CD4-positive, alpha-beta T cell (primary cell): ENCODE data around the gene HELQ. TPM values are rescaled to one million over a fixed set of nuclear protein-coding genes. Genes with fewer than 3 reads are reported as not detected.

Experiments used
- ATAC-seq: fragments of 200-7000 bp; cut with Tn5 transposase; one replicate; pipeline ENCODE4 v1.10.0; 2022; ENCODE audit warnings: mild to moderate bottlenecking; ENCODE audit not compliant: poor library complexity
- CTCF ChIA-PET: fragments of 350-600 bp; sonication (Branson Sonifier 250); formaldehyde crosslinking; loops from one replicate; lab custom pipeline; 2021; ENCODE audit warnings: antibody characterized with exemption, inconsistent platforms; lab: Charles Lee
- POLR2A ChIA-PET: fragments of 350-600 bp; sonication (Branson Sonifier 250); formaldehyde crosslinking; loops from one replicate; lab custom pipeline; 2021; ENCODE audit warnings: antibody characterized with exemption, inconsistent platforms; lab: Charles Lee
- DNase-seq, 14 experiments: peaks; one replicate each; pipeline ENCODE4 v3.0.0-alpha.2; 2013 to 2020; ENCODE audit warnings: mixed read lengths in 2 of 14
- H3K27ac ChIP-seq, 2 donors: one replicate each; pipeline versions ENCODE4 v1.5.1 to v1.7.0; 2013; ENCODE audit warnings: low read length in 2 of 2, low read depth in 1 of 2, mild to moderate bottlenecking in 1 of 2
- H3K27me3 ChIP-seq, 2 experiments: 1 replicate in 1 of 2; 2 replicates in 1 of 2; pipeline versions ENCODE4 v1.6.1 to v1.7.0; 2013; ENCODE audit warnings: low read length in 2 of 2, control low read depth in 1 of 2, mild to moderate bottlenecking in 1 of 2, moderate library complexity in 1 of 2; ENCODE audit not compliant: insufficient read depth in 2 of 2, control insufficient read depth in 1 of 2
- H3K36me3 ChIP-seq: one replicate; pipeline ENCODE4 v1.6.1; 2013; ENCODE audit warnings: low read length, control low read depth; ENCODE audit not compliant: insufficient read depth
- H3K4me1 ChIP-seq: one replicate; pipeline ENCODE4 v1.6.1; 2013; ENCODE audit warnings: low read length, control low read depth; ENCODE audit not compliant: insufficient read depth
- H3K4me3 ChIP-seq: one replicate; pipeline ENCODE4 v1.5.1; 2013; ENCODE audit warnings: mild to moderate bottlenecking, low read length, moderate library complexity
- H3K9me3 ChIP-seq, 2 experiments: 1 replicate in 1 of 2; 2 replicates in 1 of 2; pipeline versions ENCODE4 v1.6.1 to v1.7.0; 2013; ENCODE audit warnings: low read length in 2 of 2, mild to moderate bottlenecking in 2 of 2, control low read depth in 1 of 2, moderate library complexity in 1 of 2; ENCODE audit not compliant: control insufficient read depth in 1 of 2, insufficient read depth in 1 of 2
- H3K27ac Mint-ChIP-seq: one replicate; pipeline ENCODE4 v1.8.0; 2020; ENCODE audit warnings: mixed read lengths
- H3K27me3 Mint-ChIP-seq: one replicate; pipeline ENCODE4 v1.8.0; 2021; ENCODE audit warnings: mixed read lengths
- H3K36me3 Mint-ChIP-seq: one replicate; pipeline ENCODE4 v1.8.0; 2021; ENCODE audit warnings: low read depth, mixed read lengths
- H3K4me1 Mint-ChIP-seq: one replicate; pipeline ENCODE4 v1.8.0; 2021; ENCODE audit warnings: low read depth, mixed read lengths
- H3K4me3 Mint-ChIP-seq: one replicate; pipeline ENCODE4 v1.8.0; 2020; ENCODE audit warnings: mild to moderate bottlenecking, mixed read lengths
- H3K9me3 Mint-ChIP-seq: one replicate; pipeline ENCODE4 v1.8.0; 2020; ENCODE audit warnings: mixed read lengths
- intact Hi-C, 2 experiments: fragments of 100-400 bp; cut with DNase I in 1 of 2; cut with micrococcal nuclease in 1 of 2; formaldehyde crosslinking; loops; one replicate each; pipeline versions ENCODE4 v1.15.1 to v1.9.0; 2023 to 2025; cut with DNase I, micrococcal nuclease
- polyA plus RNA-seq, 2 donors: library from polyadenylated mRNA; unstranded; fragments of 120-200 nt; gene quantifications; one replicate each; pipeline ENCODE4 v1.2.1, GENCODE V29; 2013
- total RNA-seq, 174 experiments: library from RNA in 2 of 174; stranded (reverse) in 2 of 174; gene quantifications; one replicate each; pipeline ENCODE4 v1.2.3 and lab custom pipeline; 2021 to 2026
- TF ChIP-seq, protein P1 (sequence below): fragments of 200-600 bp; IDR thresholded peaks from one replicate; pipeline ENCODE4 v1.8.0; 2022; ENCODE audit warnings: antibody characterized with exemption, mild to moderate bottlenecking

The HELQ gene, protein sequence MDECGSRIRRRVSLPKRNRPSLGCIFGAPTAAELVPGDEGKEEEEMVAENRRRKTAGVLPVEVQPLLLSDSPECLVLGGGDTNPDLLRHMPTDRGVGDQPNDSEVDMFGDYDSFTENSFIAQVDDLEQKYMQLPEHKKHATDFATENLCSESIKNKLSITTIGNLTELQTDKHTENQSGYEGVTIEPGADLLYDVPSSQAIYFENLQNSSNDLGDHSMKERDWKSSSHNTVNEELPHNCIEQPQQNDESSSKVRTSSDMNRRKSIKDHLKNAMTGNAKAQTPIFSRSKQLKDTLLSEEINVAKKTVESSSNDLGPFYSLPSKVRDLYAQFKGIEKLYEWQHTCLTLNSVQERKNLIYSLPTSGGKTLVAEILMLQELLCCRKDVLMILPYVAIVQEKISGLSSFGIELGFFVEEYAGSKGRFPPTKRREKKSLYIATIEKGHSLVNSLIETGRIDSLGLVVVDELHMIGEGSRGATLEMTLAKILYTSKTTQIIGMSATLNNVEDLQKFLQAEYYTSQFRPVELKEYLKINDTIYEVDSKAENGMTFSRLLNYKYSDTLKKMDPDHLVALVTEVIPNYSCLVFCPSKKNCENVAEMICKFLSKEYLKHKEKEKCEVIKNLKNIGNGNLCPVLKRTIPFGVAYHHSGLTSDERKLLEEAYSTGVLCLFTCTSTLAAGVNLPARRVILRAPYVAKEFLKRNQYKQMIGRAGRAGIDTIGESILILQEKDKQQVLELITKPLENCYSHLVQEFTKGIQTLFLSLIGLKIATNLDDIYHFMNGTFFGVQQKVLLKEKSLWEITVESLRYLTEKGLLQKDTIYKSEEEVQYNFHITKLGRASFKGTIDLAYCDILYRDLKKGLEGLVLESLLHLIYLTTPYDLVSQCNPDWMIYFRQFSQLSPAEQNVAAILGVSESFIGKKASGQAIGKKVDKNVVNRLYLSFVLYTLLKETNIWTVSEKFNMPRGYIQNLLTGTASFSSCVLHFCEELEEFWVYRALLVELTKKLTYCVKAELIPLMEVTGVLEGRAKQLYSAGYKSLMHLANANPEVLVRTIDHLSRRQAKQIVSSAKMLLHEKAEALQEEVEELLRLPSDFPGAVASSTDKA
- total RNA-seq = 10 to 100 TPM; 21.5 to 24.1 TPM
- 17.6 TPM for polyA plus RNA-seq (2013, experiment 1 of 2)
- polyA plus RNA-seq (2013, experiment 2 of 2) = 19.2 TPM
- total RNA-seq (lab: John Stamatoyannopoulos, UW) = 13.8 to 72.6 (median 45.9) reads per million in 172 experiments

DNA sequence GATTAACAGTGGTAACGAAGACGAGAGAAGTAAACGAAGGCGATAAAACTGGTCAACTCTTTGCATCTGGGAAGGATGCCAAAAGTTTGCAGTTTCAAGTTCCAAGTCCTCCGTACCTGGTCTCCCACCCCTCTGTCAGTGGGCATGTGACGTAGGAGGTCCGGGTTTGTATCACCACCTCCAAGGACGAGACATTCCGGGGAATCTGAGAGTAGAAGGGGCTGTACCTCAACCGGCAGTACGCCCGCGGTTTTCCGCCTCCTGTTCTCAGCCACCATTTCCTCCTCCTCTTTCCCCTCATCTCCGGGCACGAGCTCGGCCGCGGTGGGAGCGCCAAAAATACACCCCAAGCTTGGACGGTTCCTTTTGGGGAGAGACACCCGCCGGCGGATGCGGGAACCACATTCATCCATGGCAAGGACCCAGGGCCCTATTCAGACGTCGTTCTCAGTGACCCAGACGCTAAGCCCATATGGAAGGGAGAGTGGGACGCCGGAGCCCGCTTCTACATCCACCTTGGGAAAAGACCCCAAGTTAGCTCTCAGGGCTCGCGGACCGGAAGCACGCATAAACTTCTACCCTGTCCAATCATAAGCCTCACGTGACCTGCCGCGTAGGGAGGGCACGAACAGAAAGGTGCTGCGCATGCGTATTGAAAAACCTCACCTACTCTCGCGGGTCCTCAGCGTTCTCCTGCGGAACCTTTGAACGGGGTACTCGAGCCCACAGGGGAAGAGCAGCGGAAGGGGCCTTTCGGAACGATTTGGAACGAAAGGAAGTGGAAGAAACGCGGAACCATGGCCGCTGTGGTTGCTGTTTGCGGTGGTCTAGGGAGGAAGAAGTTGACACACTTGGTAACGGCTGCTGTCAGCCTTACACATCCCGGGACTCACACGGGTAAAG is at the start of gene HELQ, which contains the start of gene MRPS18C:
HELQ (minus strand) TSS at position 543 of the 903 bp plus-strand sequence; CDS start at position 413, 130 bp downstream.
MRPS18C (plus strand) TSS at position 778 of the 903 bp plus-strand sequence; CDS start at position 798, 20 bp downstream.
- peak; percentile 86 for ATAC-seq
- no peaks in the 10 kb centered on the region for H3K27me3 Mint-ChIP-seq
- peak within 1 kb of the TSS; percentile 88 for H3K4me3 ChIP-seq

DNA sequence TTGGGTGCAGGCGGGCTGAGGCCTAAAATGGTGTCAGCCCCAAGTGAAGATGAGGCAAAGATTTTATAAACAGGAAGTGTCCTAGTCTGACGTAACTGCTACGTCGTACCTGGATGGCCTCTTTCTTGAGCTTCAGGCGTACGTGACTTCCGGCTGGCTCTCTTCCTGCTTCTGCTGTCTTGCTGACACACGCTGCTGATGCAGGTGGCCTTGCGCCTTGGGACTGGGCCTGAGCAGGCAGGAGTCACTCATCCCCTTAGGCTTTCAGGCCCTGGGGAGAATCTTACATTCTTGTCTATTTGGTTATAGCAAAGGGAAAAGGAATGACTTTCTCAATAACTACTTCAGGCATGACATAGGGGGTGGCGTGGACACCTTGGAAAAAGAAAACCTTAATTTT is 49.4 kb upstream of the HELQ start:
- POLR2A ChIA-PET = interaction anchor here (1.6 kb wide), 1 partner anchor 49 kb away, joined by 5 read pairs; the partner anchor contains the start of genes HELQ and MRPS18C

More for the DNA sequence above, at the start of gene HELQ, which contains the start of gene MRPS18C:
- DNase-seq = peak; percentile 85 to 99 (median 92)
- intact Hi-C loops = loop anchor here (1.0 to 10.0 kb wide), 10 partner anchors 27 to 1083 kb away; partner anchors contain the start of genes ABRAXAS1 (in 1 of the 2), COPS4 (in 1 of the 2), ENOPH1 (in 1 of the 2) and HNRNPD (in 1 of the 2)
- peak within 1 kb of the TSS; percentile 99 for H3K4me3 Mint-ChIP-seq
- no peaks in the 10 kb centered on the region for H3K27me3 ChIP-seq
- peaks cover 90% of the 10 kb centered on the region for H3K36me3 Mint-ChIP-seq
- H3K4me1 Mint-ChIP-seq = peaks cover 70% of the 10 kb centered on the region
- H3K4me1 ChIP-seq = peaks cover 12% of the 10 kb centered on the region
- peaks cover 0 to 4% of the 10 kb centered on the region in 2 experiments for H3K9me3 ChIP-seq
- TF ChIP-seq, protein P1, sequence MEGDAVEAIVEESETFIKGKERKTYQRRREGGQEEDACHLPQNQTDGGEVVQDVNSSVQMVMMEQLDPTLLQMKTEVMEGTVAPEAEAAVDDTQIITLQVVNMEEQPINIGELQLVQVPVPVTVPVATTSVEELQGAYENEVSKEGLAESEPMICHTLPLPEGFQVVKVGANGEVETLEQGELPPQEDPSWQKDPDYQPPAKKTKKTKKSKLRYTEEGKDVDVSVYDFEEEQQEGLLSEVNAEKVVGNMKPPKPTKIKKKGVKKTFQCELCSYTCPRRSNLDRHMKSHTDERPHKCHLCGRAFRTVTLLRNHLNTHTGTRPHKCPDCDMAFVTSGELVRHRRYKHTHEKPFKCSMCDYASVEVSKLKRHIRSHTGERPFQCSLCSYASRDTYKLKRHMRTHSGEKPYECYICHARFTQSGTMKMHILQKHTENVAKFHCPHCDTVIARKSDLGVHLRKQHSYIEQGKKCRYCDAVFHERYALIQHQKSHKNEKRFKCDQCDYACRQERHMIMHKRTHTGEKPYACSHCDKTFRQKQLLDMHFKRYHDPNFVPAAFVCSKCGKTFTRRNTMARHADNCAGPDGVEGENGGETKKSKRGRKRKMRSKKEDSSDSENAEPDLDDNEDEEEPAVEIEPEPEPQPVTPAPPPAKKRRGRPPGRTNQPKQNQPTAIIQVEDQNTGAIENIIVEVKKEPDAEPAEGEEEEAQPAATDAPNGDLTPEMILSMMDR = no peak
- peak within 1 kb of the TSS; percentile 99 to 100 for H3K27ac ChIP-seq
- H3K27ac Mint-ChIP-seq = peak within 1 kb of the TSS; percentile 100
- ChIA-PET POLR2A (interaction anchor here (0.6 to 3.4 kb wide), 30 partner anchors 11 to 1171 kb away, joined by 3 to 67 read pairs (median 4); partner anchors contain the start of genes ABRAXAS1, CDS1, COPS4 and COQ2), CTCF (interaction anchor here (0.7 to 1.7 kb wide), 3 partner anchors 30 to 1171 kb away, joined by 3 to 4 read pairs (median 3); no protein-coding TSS in a partner anchor)
- peaks cover 49% of the 10 kb centered on the region for H3K36me3 ChIP-seq
- H3K9me3 Mint-ChIP-seq = no peaks in the 10 kb centered on the region

More for the DNA sequence above, 49.4 kb upstream of the HELQ start:
- H3K27ac Mint-ChIP-seq = peak overlapping the region; percentile 74
- H3K9me3 Mint-ChIP-seq = no peaks in the 10 kb centered on the region
- H3K4me1 Mint-ChIP-seq = peaks cover 22% of the 10 kb centered on the region
- H3K36me3 Mint-ChIP-seq = no peaks in the 10 kb centered on the region
- TF ChIP-seq, protein P1 = no peak
- H3K27me3 ChIP-seq = no peaks in the 10 kb centered on the region
- H3K27ac ChIP-seq = no peak overlapping the region
- intact Hi-C loops = no loop called here
- no peaks in the 10 kb centered on the region for H3K36me3 ChIP-seq
- CTCF ChIA-PET = no interaction called here
- no peaks in the 10 kb centered on the region for H3K9me3 ChIP-seq
- H3K4me3 Mint-ChIP-seq = no peak overlapping the region
- peak in 3 of 14 experiments; percentile 8 to 37 (median 15) for DNase-seq
- peaks cover 17% of the 10 kb centered on the region for H3K4me1 ChIP-seq
- H3K4me3 ChIP-seq = no peak overlapping the region
- peak; percentile 25 for ATAC-seq
- H3K27me3 Mint-ChIP-seq = no peaks in the 10 kb centered on the region
